HL-60 (cell line): Measurements from ENCODE around the gene CWC15.

Experiments
- CTCF ChIP-seq: IDR thresholded peaks from one replicate; pipeline ENCODE4 v1.5.1; 2011; ENCODE audit warnings: low read length, control low read depth, inconsistent platforms; ENCODE audit not compliant: insufficient read depth
- REST ChIP-seq: IDR thresholded peaks from 2 replicates; pipeline ENCODE4 v1.6.1; 2012; ENCODE audit warnings: low read depth; ENCODE audit not compliant: insufficient replicate concordance

GRCh38 chr11:94938095-94939055 lies 35.0 kb downstream of the CWC15 start:
- TF ChIP-seq CTCF (no peak), REST (no peak)
